K562 (cell line): ENCODE results near the gene PPP1R14C. TPM values are rescaled to one million over a fixed set of nuclear protein-coding genes. Genes with fewer than 3 reads are reported as not detected.

ENCODE experiments used
- C11orf30 ChIP-seq: fragments of 450-650 bp; IDR thresholded peaks from 2 replicates; pipeline ENCODE4 v1.6.1; 2016; ENCODE audit warnings: low read depth, mild to moderate bottlenecking
- CBX8 ChIP-seq: fragments of 200-600 bp; sonication (generic); IDR thresholded peaks from 2 replicates; pipeline ENCODE4 v1.6.1; 2012; ENCODE audit warnings: borderline replicate concordance, mixed run types, low read depth, mild to moderate bottlenecking, moderate library complexity, mixed read lengths, low read length, control low read depth, inconsistent platforms; ENCODE audit not compliant: poor library complexity, severe bottlenecking; ENCODE audit errors: extremely low read depth
- CREBBP ChIP-seq: IDR thresholded peaks from one replicate; pipeline ENCODE4 v1.6.1; 2012; ENCODE audit warnings: low read depth, mild to moderate bottlenecking, control low read depth, inconsistent platforms, low read length
- CTBP1 ChIP-seq: fragments of 450-650 bp; IDR thresholded peaks from 2 replicates; pipeline ENCODE4 v1.6.1; 2016; ENCODE audit warnings: borderline replicate concordance
- FOXJ3 ChIP-seq: sonication (generic); formaldehyde crosslinking; IDR thresholded peaks from 2 replicates; pipeline ENCODE4 v1.4.0; 2020; ENCODE audit warnings: mild to moderate bottlenecking, missing genetic modification reagents
- GABPB2 ChIP-seq: fragments of 250-450 bp; sonication (Bioruptor Pico); conservative IDR thresholded peaks from 2 replicates; pipeline ENCODE4 v1.5.1; 2021; ENCODE audit warnings: mild to moderate bottlenecking
- HMG20A ChIP-seq: fragments of 450-650 bp; formaldehyde crosslinking; conservative IDR thresholded peaks from 2 replicates; pipeline ENCODE4 v1.4.0; 2020; ENCODE audit warnings: mild to moderate bottlenecking, mixed read lengths
- IRF2 ChIP-seq: sonication (generic); formaldehyde crosslinking; IDR thresholded peaks from 2 replicates; pipeline ENCODE4 v1.8.1; 2022; ENCODE audit warnings: mild to moderate bottlenecking, missing genetic modification reagents
- KLF10 ChIP-seq: fragments of 250-450 bp; sonication (Bioruptor Pico); IDR thresholded peaks from 2 replicates; pipeline ENCODE4 v1.6.1; 2021; ENCODE audit warnings: matching md5 sums
- L3MBTL2 ChIP-seq: fragments of 450-650 bp; IDR thresholded peaks from 2 replicates; pipeline ENCODE4 v1.6.1; 2016; ENCODE audit warnings: mild to moderate bottlenecking, moderate library complexity
- MCM2 ChIP-seq: fragments of 450-650 bp; IDR thresholded peaks from 2 replicates; pipeline ENCODE4 v1.6.1; 2017; ENCODE audit warnings: low read depth, mild to moderate bottlenecking
- NCOA1 ChIP-seq: fragments of 450-650 bp; IDR thresholded peaks from 2 replicates; pipeline ENCODE4 v1.6.1; 2016; ENCODE audit warnings: low read depth
- NEUROD1 ChIP-seq: fragments of 150-350 bp; IDR thresholded peaks from 2 replicates; pipeline ENCODE4 v1.6.1; 2014; ENCODE audit warnings: borderline replicate concordance, low read length, low read depth; ENCODE audit not compliant: partially characterized antibody
- PML ChIP-seq: IDR thresholded peaks from 2 replicates; pipeline ENCODE4 v1.6.1; 2012; ENCODE audit warnings: low read length, inconsistent platforms
- RBBP5 ChIP-seq: fragments of 200-600 bp; sonication (generic); IDR thresholded peaks from 2 replicates; pipeline ENCODE4 v1.6.1; 2012; ENCODE audit warnings: borderline replicate concordance, mild to moderate bottlenecking, low read length, control low read depth, inconsistent platforms; ENCODE audit not compliant: insufficient read depth, poor library complexity, severe bottlenecking
- TRIM28 ChIP-seq: fragments of 450-650 bp; IDR thresholded peaks from 2 replicates; pipeline ENCODE4 v1.6.1; 2017
- WHSC1 ChIP-seq: IDR thresholded peaks from one replicate; pipeline ENCODE4 v1.6.1; 2012; ENCODE audit warnings: low read length, control low read depth, inconsistent platforms
- ZBTB40 ChIP-seq, 2 experiments: fragments of 450-650 bp in 1 of 2; sonication (generic) in 1 of 2; formaldehyde crosslinking in 1 of 2; IDR thresholded peaks; 2 replicates each; pipeline versions ENCODE4 v1.7.1 to v1.9.0; 2016 to 2022; ENCODE audit warnings: inconsistent platforms in 1 of 2, mild to moderate bottlenecking in 1 of 2, missing genetic modification reagents in 1 of 2
- ZNF408 ChIP-seq: fragments of 250-450 bp; sonication (Bioruptor Pico); IDR thresholded peaks from 2 replicates; pipeline ENCODE4 v1.4.0; 2020; ENCODE audit warnings: low read depth, mild to moderate bottlenecking, moderate library complexity
- ZNF41 ChIP-seq: fragments of 250-450 bp; sonication (Bioruptor Pico); conservative IDR thresholded peaks from 2 replicates; pipeline ENCODE4 v1.4.0; 2020; ENCODE audit warnings: mild to moderate bottlenecking
- ZNF780A ChIP-seq: fragments of 250-450 bp; sonication (Bioruptor Pico); IDR thresholded peaks from 2 replicates; pipeline ENCODE4 v1.5.0; 2021; ENCODE audit warnings: mild to moderate bottlenecking
- polyA plus RNA-seq, 8 experiments: library from polyadenylated mRNA; depleted of rRNA in 4 of 8; stranded (reverse) in 5 of 8; unstranded in 3 of 8; fragments of >200 nt; fragmentation: Nextera tagmentation in 2 of 8; fragmentation: Illumina TruSeq in 1 of 8; extraction: Ambion mirVana in 2 of 8; extraction: Trizol in 1 of 8; gene quantifications; 2 replicates each; pipeline versions ENCODE4 v1.2.1 to v1.2.3, GENCODE V29; 2011 to 2014; ENCODE audit warnings: inconsistent platforms in 1 of 8, missing spikeins in 1 of 8
- total RNA-seq, 7 experiments: library from RNA; depleted of rRNA in 6 of 7; stranded (reverse); fragments of >200 nt in 6 of 7; fragmentation: Illumina TruSeq in 2 of 7; extraction: Trizol in 2 of 7; gene quantifications; 2 replicates each; pipeline versions ENCODE4 v1.2.1 to v1.2.3, GENCODE V29; 2011 to 2021; ENCODE audit warnings: low replicate concordance in 1 of 7

Gene PPP1R14C
- total and polyA plus RNA-seq, 9 of the 15 experiments (the other 6 are each of a cell fraction or from before 2014, with no cell fraction given): 4.5 to 16.6 (median 11.9) TPM

- TF ChIP-seq ZNF408 (CRISPR knock-in tag): no peak
- TF ChIP-seq ZNF780A (CRISPR knock-in tag): no peak
- TF ChIP-seq CREBBP: no peak
- no peak; the same call in 1 of the 2 replicates for TF ChIP-seq GABPB2
- no peak for TF ChIP-seq CBX8
- no peak; the same call in 1 of the 2 replicates for TF ChIP-seq PML
- TF ChIP-seq L3MBTL2: peak; percentile 79
- no peak for TF ChIP-seq NCOA1
- TF ChIP-seq MCM2: no peak
- TF ChIP-seq WHSC1: no peak
- no peak for TF ChIP-seq HMG20A (CRISPR knock-in tag)
- TF ChIP-seq NEUROD1: peak; percentile 58
- no peak for TF ChIP-seq RBBP5
- TF ChIP-seq FOXJ3: no peak
- TF ChIP-seq KLF10 (CRISPR knock-in tag): no peak
- TF ChIP-seq ZBTB40 (IDR thresholded peaks at IDR 0.05): no peak
- TF ChIP-seq ZBTB40 (CRISPR knock-in tag; IDR thresholded peaks at IDR 0.05): no peak
- 0 out of 2 replicates have a peak, but pooled peaks have one; percentile 4 for TF ChIP-seq ZNF41
- peak; percentile 73 for TF ChIP-seq CTBP1
- TF ChIP-seq C11orf30: peak; percentile 76
- TF ChIP-seq TRIM28: no peak
- no peak for TF ChIP-seq IRF2 (CRISPR knock-in tag)
Observed at GRCh38 chr6:150267686-150268561, 125.1 kb downstream of the PPP1R14C start (continued).
